Memory B cell (primary cell): ENCODE data around the gene SH3RF3.

Experiments used
- ATAC-seq: fragments of 150-1000 bp; cut with Tn5 transposase; 2 replicates; pipeline ENCODE4 v1.10.0; 2021; ENCODE audit warnings: low read depth, mild to moderate bottlenecking, moderate library complexity
- DNase-seq, 2 donors: peaks; one replicate each; pipeline ENCODE4 v3.0.0; 2022; ENCODE audit warnings: low spot score in 2 of 2
- H3K27ac Mint-ChIP-seq: one replicate; pipeline ENCODE4 v1.8.0; 2022; ENCODE audit warnings: mild to moderate bottlenecking, moderate library complexity, mixed read lengths
- H3K27me3 Mint-ChIP-seq: one replicate; pipeline ENCODE4 v1.8.0; 2022; ENCODE audit warnings: mixed read lengths
- H3K36me3 Mint-ChIP-seq: one replicate; pipeline ENCODE4 v1.8.0; 2022; ENCODE audit warnings: mild to moderate bottlenecking, mixed read lengths
- H3K4me1 Mint-ChIP-seq: one replicate; pipeline ENCODE4 v1.8.0; 2022; ENCODE audit warnings: mixed read lengths
- H3K4me3 Mint-ChIP-seq: one replicate; pipeline ENCODE4 v1.8.0; 2022; ENCODE audit warnings: mild to moderate bottlenecking, moderate library complexity, mixed read lengths
- H3K9me3 Mint-ChIP-seq: one replicate; pipeline ENCODE4 v1.8.0; 2022; ENCODE audit warnings: mixed read lengths

Gene SH3RF3

DNA sequence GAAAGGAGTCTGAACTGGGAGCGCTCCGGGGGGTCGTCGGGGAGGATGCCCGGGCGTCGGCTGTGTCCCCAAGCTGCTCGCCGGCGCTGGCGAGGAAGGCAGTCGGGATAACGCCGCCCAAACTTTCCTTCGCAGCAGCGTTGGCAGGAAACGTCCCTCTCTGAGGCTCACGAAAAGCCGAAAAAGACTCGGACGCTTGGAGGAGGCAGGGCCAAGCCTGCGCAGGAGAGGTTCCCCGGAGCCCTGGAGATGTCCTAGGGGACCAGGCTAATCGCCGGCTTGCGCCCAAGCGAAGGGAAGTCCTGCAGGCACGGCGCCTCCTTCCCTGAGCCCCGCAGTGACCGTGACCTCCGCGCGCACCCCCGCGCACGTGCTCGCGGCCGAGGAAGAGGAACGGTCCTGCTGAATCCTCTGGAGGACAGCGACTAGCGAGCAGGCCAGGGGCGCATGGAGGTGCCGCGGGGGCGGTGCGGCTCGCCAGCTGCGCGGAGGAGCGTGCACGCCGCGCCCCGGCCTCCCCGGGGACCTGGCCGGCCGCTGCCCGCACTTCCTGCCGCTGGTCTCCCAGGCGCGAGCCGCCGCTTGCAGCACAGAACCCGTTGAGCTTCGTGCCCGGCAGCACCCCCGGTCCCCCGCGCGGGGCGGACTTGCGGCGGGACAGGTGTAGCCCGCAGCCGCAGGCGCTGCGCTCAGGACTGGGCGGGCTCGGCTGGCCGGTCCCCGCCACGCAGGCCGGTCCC, at the start of gene SH3RF3:
TSS of gene SH3RF3 (plus strand) at position 590 of the 740 bp plus-strand sequence.
- no peak within 1 kb of the TSS for H3K27ac Mint-ChIP-seq
- H3K4me3 Mint-ChIP-seq = peak within 1 kb of the TSS; percentile 82
- H3K9me3 Mint-ChIP-seq = no peaks in the 10 kb centered on the region
- DNase-seq (peak in 1 of 2 donors; percentile 13), ATAC-seq (no peak)
- H3K27me3 Mint-ChIP-seq = peaks cover 13% of the 10 kb centered on the region
- no peaks in the 10 kb centered on the region for H3K36me3 Mint-ChIP-seq
- peaks cover 8% of the 10 kb centered on the region for H3K4me1 Mint-ChIP-seq

DNA sequence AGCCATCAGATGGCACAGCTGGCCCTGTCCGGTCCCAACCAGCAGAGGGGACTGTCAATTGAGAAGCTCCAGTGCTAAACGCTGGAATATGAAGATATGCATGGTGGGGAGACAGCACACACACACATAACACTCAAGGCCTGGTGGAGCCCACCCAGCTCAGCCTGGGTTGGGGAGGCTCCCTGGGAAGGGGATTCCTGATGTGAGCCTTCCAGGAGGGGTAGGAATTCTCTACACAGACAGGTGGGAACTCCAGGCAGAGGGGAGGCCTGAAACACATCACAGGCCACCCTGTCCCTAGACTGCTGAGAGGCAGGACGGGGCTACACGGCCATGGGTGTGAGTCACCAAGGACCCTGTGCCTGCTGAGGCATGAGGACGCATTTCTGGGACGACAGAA, 49.4 kb upstream of the SH3RF3 start:
- Mint-ChIP-seq H3K9me3 (no peaks in the 10 kb centered on the region), H3K36me3 (no peaks in the 10 kb centered on the region), H3K27ac (no peak overlapping the region), H3K4me1 (no peaks in the 10 kb centered on the region), H3K27me3 (peaks cover 2% of the 10 kb centered on the region), H3K4me3 (no peak overlapping the region)
- ATAC-seq (no peak), DNase-seq (no peak)

DNA sequence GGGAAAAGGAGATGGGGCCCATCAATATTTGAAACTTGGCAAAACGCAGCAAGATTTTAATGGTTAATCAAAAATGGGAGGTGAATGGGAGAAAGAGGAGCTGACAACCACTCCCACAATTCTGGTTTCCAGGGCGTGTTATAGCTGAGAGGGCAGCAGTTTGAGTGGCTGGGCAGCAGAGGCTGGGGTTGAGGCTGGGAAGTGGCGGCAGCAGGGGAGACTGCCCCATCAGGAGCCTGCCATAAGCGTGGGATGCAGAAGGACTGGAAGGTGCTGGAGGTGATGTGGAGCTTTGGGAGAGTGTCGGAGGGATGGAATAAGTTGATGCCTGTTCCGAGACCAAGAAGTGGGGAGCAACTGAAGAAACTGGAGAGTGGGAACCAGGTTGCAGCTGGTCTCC, 48.9 kb upstream of the SH3RF3 start:
- H3K4me1 Mint-ChIP-seq = no peaks in the 10 kb centered on the region
- ATAC-seq (no peak), DNase-seq (no peak)
- no peaks in the 10 kb centered on the region for H3K9me3 Mint-ChIP-seq
- no peak overlapping the region for H3K4me3 Mint-ChIP-seq
- H3K27ac Mint-ChIP-seq = no peak overlapping the region
- H3K36me3 Mint-ChIP-seq = no peaks in the 10 kb centered on the region
- peaks cover 2% of the 10 kb centered on the region for H3K27me3 Mint-ChIP-seq

DNA sequence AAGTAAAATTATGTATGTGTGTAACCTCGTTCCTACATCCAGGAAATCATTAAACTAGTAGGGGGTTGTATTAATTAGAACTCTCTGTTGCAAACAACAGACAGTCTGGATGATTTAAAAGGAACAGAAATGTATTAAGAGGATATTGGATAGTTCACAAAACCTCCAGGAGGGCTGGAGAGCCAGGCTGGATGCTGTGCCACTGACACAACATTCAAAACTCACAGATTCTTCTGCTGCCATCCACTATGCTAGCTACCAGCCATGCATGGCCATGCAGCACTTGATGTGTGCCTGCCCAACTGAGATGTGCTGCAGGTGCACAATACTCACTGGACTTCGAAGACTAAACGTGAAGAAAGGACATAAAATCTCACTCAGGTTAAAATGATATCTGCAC, 48.2 kb upstream of the SH3RF3 start:
- Mint-ChIP-seq H3K4me1 (no peaks in the 10 kb centered on the region), H3K27ac (no peak overlapping the region)
- no peak for ATAC-seq

DNA sequence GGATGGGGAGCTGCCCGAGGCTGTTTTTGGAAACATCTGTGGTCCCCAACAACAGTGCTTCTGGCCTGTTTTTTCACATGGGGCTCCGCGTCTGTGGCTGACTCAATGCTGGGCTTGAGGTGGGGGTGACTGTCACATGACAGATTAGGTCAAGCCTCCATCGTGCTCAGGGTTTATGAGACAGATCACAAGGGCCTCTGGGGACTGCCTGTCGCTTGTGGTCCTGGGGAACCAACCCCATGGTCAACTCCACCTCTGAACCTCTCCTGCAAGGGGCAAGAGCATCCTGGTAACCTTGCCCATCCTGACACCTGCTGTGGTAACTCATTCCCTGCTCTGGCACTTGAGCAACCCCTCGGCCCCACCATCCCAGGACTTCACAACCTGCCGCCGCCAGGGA, 47.6 kb upstream of the SH3RF3 start:
- H3K4me3 Mint-ChIP-seq = no peak overlapping the region
- no peak for ATAC-seq
- H3K27me3 Mint-ChIP-seq = peaks cover 2% of the 10 kb centered on the region
- peaks cover 2% of the 10 kb centered on the region for H3K9me3 Mint-ChIP-seq
- DNase-seq = no peak
- no peaks in the 10 kb centered on the region for H3K36me3 Mint-ChIP-seq
- H3K4me1 Mint-ChIP-seq = no peaks in the 10 kb centered on the region
- no peak overlapping the region for H3K27ac Mint-ChIP-seq

More for the DNA sequence above, 48.2 kb upstream of the SH3RF3 start:
- Mint-ChIP-seq H3K4me3 (no peak overlapping the region), H3K9me3 (no peaks in the 10 kb centered on the region), H3K27me3 (peaks cover 2% of the 10 kb centered on the region), H3K36me3 (no peaks in the 10 kb centered on the region)
- DNase-seq = no peak

DNA sequence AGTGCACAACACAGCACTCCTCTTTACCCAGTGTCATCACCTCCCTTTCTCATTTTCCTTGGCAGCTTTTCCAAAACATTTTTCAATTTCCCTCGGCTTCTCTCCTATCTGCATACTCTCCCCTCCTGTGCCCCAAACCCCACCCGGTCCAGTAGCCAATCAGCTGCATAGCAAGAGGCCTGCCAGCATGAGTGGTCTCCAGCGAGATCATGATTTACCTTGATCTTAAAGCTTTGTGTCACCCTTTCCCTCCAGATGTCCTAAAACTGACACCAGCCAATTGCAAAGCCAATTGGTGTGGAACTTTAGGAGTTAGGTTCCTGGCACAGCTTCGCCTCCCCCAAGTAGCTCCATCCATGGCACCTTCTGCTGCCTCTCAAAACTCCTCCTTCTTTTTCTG, 45.2 kb upstream of the SH3RF3 start:
- H3K36me3 Mint-ChIP-seq = no peaks in the 10 kb centered on the region
- H3K27me3 Mint-ChIP-seq = peaks cover 2% of the 10 kb centered on the region
- DNase-seq (no peak), ATAC-seq (no peak)
- no peak overlapping the region for H3K27ac Mint-ChIP-seq
- peaks cover 3% of the 10 kb centered on the region for H3K9me3 Mint-ChIP-seq
- H3K4me1 Mint-ChIP-seq = no peaks in the 10 kb centered on the region
- no peak overlapping the region for H3K4me3 Mint-ChIP-seq

DNA sequence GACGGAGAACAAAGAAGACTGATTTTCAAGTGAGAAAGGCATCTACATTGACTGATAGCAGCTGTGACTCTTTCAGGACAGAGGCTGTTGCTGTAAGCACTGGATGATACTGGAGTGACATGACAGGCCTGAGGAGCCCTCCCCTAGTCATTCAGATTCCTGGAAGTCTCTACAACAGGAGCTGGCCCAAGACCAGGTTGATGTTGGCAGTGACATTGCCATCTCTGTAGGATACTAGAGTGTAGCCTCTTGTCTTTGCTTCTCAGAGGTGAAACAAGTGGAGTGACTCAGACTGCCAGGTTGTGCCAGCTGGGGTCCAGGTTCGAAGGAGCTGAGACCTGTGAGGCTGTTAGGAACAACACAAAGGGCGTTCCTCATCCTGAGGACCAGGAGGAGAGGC, 44.7 kb upstream of the SH3RF3 start:
- Mint-ChIP-seq H3K4me3 (no peak overlapping the region), H3K9me3 (peaks cover 4% of the 10 kb centered on the region), H3K4me1 (no peaks in the 10 kb centered on the region), H3K27me3 (peaks cover 2% of the 10 kb centered on the region), H3K27ac (no peak overlapping the region), H3K36me3 (no peaks in the 10 kb centered on the region)
- no peak for ATAC-seq
- no peak for DNase-seq

DNA sequence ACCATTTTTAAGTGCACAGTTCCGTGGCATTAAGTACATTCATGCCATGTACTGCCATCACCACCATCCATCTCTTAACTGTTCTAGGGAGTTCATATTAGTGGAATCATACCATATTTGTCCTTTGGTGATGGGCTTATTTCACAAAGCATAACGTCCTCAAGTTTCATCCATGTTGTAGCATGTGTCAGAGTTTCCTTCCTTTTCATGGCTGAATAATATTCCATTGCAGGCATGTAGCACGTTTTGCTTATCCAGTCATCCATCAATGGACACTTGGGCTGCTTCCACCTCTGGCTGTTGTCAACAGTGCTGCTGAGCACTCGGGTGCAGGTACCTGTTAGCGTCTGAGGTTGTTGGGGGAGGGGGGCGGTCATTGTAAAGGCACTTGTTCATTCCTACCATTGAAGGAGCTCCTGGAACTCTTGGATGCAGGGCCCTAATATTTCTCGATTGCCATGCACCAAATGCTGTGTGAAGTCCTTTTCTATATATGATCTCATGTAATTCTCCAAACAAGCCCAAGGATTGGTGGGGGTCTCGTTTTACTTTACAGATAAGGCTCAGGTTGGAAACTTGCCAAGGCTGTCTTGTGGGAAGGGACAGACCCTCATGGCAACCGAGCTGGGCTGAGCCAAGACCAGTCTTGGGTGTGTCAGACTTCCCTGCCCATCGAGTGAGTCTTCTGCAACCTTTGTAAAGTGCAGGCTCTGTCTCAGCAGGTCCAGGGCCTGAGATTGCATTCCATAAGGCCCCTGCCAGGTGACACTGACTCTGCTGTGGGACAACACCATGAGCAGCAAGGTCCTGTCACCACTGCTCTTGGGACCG, 42.9 kb upstream of the SH3RF3 start:
- DNase-seq (no peak), ATAC-seq (no peak)
- Mint-ChIP-seq H3K27me3 (peaks cover 2% of the 10 kb centered on the region), H3K27ac (no peak overlapping the region), H3K9me3 (peaks cover 4% of the 10 kb centered on the region), H3K4me3 (no peak overlapping the region), H3K4me1 (no peaks in the 10 kb centered on the region), H3K36me3 (no peaks in the 10 kb centered on the region)

DNA sequence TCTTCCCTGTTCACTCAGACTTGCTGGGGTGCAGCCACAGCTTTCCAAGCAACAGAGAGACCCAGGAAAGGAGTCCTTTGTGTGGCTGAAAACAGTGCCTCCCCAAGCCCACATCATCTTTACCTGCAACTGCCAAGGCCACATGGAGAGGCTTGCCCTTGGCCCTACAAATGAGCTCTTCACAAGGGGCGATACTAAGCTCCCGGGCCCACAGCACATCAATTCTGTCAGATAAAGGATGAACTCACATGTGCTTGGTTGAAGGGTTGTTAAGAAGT, 42.3 kb upstream of the SH3RF3 start:
- peaks cover 4% of the 10 kb centered on the region for H3K9me3 Mint-ChIP-seq
- H3K4me1 Mint-ChIP-seq = no peaks in the 10 kb centered on the region
- no peaks in the 10 kb centered on the region for H3K36me3 Mint-ChIP-seq
- peaks cover 2% of the 10 kb centered on the region for H3K27me3 Mint-ChIP-seq
- ATAC-seq (no peak), DNase-seq (no peak)
- no peak overlapping the region for H3K27ac Mint-ChIP-seq
- H3K4me3 Mint-ChIP-seq = no peak overlapping the region

DNA sequence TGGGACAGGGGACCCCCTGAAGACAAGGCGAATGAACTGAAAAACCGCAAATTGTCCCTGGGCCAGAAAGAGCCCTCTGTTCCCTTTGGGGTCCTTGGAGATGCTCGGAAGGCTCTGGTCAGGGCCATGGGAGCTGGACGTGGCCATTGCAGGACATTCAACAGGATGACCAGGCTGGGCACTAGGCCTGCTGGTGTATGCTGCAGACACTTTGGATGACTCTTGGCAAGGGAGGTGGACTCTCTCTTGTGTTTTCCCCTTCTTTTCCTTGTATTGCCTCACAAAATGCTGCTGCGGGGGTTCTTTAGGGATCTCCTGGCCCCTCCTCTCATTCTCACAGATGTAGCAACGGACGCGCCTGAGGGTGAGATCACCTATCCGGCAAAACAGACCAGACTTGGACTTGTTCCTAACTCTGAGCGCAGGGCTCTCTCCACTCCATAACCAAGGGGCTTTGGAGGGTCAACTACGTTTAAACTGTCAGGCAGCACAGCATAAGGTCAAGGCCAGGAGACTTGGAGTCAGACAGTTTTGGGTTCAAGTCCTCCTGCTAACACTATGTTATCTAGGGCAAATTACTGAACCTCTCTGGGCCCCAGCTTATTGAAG, 41.8 kb upstream of the SH3RF3 start:
- DNase-seq = no peak
- no peaks in the 10 kb centered on the region for H3K4me1 Mint-ChIP-seq

DNA sequence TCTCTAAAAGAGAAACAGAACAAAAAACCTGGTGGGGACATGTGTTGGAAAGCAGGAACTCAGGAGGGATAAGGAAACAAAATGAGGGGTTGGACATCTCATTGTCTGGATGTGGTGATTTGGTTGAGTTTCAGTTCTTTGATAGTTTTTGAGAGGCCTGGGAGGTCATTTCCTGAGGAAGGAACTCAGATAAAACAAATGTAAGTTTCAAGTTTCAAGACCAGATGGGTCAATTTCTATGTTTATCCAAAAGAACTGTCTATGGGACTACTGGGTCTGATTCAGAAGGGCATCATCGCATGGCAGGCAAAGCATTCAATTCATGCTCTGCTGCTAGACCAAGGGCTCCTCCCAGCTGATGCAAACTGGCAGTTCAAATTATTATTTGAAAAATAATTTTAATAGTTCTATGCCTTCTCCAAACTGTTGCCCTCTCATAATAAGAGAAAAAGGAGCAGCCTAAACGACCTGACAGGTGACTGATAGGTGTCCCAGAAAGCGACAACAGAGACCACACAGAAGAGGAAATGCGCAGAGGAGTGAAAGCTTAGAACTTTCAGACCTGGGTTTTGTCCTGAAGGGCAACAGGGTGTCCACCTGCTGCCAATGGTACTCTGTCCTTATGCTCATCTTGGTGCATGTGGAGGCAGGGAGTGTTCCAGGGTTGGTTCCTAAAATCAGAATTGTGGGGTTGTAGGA, 39.3 kb upstream of the SH3RF3 start:
- Mint-ChIP-seq H3K36me3 (no peaks in the 10 kb centered on the region), H3K4me1 (no peaks in the 10 kb centered on the region), H3K27me3 (no peaks in the 10 kb centered on the region), H3K27ac (no peak overlapping the region), H3K9me3 (peaks cover 11% of the 10 kb centered on the region), H3K4me3 (no peak overlapping the region)
- no peak for ATAC-seq
- no peak for DNase-seq

More for the DNA sequence above, 41.8 kb upstream of the SH3RF3 start:
- H3K27ac Mint-ChIP-seq = no peak overlapping the region
- H3K36me3 Mint-ChIP-seq = no peaks in the 10 kb centered on the region
- no peak overlapping the region for H3K4me3 Mint-ChIP-seq
- H3K9me3 Mint-ChIP-seq = peaks cover 4% of the 10 kb centered on the region
- ATAC-seq = no peak
- H3K27me3 Mint-ChIP-seq = peaks cover 2% of the 10 kb centered on the region

DNA sequence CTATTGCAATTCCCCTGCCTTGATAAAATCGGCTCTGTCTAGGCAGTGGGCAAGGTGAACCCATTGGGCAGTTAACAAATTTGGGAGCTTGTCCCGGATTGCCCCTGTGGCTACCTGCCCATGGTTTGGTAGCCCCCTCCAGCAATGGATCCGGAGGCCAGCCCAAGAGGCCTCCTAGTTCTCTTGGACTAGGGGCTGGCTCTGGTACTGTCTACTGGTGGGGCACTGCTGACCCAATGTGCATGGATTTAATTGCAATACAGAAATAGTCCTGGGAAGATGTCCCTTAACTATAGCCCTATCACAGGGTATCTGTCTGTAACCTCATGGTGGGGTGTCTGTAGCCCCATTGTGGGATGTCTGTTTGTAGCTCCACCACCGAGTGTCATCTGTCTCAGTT, 37.5 kb upstream of the SH3RF3 start:
- H3K27ac Mint-ChIP-seq = no peak overlapping the region
- H3K9me3 Mint-ChIP-seq = peaks cover 12% of the 10 kb centered on the region
- ATAC-seq = no peak
- no peak overlapping the region for H3K4me3 Mint-ChIP-seq
- H3K27me3 Mint-ChIP-seq = no peaks in the 10 kb centered on the region
- no peak for DNase-seq
- H3K4me1 Mint-ChIP-seq = no peaks in the 10 kb centered on the region
- H3K36me3 Mint-ChIP-seq = no peaks in the 10 kb centered on the region

DNA sequence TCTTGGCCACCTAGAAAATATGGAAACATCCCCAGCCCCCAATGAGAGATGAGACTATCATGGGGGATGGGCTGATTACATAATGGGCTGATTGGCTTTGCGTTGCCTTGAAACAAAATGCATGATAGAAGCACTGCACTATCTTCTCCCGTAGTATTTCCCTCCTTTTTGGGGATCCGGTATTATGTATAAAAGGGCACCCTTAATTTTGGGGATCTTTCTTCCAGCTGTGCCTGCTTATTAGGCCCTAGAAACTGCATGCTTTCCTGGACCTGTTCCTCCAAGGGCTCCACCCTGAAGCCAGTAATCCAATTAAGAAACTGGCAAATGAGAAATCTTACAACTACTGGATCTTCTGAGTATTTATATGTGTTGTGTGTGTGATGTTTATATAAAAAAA, 34.9 kb upstream of the SH3RF3 start:
- Mint-ChIP-seq H3K27me3 (peaks cover 6% of the 10 kb centered on the region), H3K9me3 (peaks cover 10% of the 10 kb centered on the region), H3K4me3 (no peak overlapping the region), H3K36me3 (no peaks in the 10 kb centered on the region), H3K4me1 (no peaks in the 10 kb centered on the region), H3K27ac (no peak overlapping the region)
- no peak for ATAC-seq
- DNase-seq = no peak
